ENCODE measurements around the gene ZBTB9.
"Not testable (repeated sequence)": the region's sequence is repeated elsewhere in the genome, so short reads cannot be mapped to it uniquely, and the experiment has no call there.

The ZBTB9 gene

DNA sequence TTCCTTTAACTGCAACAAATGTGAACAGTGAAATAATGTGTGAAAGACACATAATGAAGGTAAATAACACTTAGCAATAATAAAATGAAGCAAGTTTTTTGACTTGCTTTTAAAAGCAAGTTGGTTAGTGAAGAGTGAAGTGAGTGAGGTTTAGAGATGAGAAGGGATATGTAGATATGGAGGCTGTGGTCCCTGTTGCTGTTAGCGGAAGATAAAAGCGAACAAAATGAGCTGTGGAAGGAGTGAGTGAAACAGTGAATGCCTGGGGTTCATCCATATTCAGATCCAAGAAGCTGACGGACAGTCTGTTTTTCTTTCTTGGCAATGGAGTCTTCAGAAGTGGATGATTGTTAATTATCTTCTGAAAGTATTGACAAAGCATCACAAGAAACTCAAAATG is 23.5 kb downstream of the ZBTB9 start:
- Histone ChIP-seq H3K4me2 (ENCODE audit: insufficient read depth, low read length) (no peak overlapping the region), H3K4me3 (ENCODE audit: low read depth in 1 of 2, low read length in 2 of 2) (no peak overlapping the region)
- TF ChIP-seq, protein P1, sequence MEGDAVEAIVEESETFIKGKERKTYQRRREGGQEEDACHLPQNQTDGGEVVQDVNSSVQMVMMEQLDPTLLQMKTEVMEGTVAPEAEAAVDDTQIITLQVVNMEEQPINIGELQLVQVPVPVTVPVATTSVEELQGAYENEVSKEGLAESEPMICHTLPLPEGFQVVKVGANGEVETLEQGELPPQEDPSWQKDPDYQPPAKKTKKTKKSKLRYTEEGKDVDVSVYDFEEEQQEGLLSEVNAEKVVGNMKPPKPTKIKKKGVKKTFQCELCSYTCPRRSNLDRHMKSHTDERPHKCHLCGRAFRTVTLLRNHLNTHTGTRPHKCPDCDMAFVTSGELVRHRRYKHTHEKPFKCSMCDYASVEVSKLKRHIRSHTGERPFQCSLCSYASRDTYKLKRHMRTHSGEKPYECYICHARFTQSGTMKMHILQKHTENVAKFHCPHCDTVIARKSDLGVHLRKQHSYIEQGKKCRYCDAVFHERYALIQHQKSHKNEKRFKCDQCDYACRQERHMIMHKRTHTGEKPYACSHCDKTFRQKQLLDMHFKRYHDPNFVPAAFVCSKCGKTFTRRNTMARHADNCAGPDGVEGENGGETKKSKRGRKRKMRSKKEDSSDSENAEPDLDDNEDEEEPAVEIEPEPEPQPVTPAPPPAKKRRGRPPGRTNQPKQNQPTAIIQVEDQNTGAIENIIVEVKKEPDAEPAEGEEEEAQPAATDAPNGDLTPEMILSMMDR (IDR thresholded peaks at IDR 0.05; ENCODE audit: borderline replicate concordance, extremely low read depth, low read length, poor library complexity, severe bottlenecking) = no peak
- TF ChIP-seq EZH2 (IDR thresholded peaks at IDR 0.05; ENCODE audit: borderline replicate concordance, low read depth, low read length, severe bottlenecking) = no peak

DNA sequence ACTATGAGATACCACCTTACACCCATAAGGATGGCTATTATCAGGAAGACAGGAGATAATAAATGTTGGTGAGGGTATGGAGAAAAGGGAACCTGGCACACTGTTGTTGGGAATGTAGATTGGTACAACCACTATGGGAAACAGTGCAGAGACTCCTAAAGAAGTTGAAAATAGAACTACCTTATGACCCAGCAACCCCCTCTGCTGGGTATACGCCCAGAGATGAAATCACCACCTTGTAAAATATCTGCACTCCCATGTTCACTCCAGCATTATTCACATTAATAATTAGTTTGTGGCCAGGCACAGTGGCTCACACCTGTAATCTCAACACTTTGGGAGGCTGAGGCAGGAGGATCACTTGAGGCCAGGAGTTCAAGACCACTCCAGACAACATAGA is 26.8 kb downstream of the ZBTB9 start:
- H3K27ac ChIP-seq (ENCODE audit: low read length) = no peak overlapping the region
- H3K9me3 ChIP-seq (ENCODE audit: insufficient read depth, low read length, severe bottlenecking) = no peaks in the 10 kb centered on the region
- H3K9ac ChIP-seq (ENCODE audit: low read depth, low read length) = no peak overlapping the region
- H3K27me3 ChIP-seq (ENCODE audit: insufficient read depth, low read length, poor library complexity) = no peaks in the 10 kb centered on the region
- no peaks in the 10 kb centered on the region for H3K36me3 ChIP-seq (ENCODE audit: insufficient read depth, low read length)
- H3K4me3 ChIP-seq (ENCODE audit: low read depth in 1 of 2, low read length in 2 of 2) = no peak overlapping the region
- H4K20me1 ChIP-seq (ENCODE audit: insufficient read depth, low read length) = no peaks in the 10 kb centered on the region
- TF ChIP-seq, protein P1 (IDR thresholded peaks at IDR 0.05; ENCODE audit: borderline replicate concordance, extremely low read depth, low read length, poor library complexity, severe bottlenecking) = no peak
- no peak for TF ChIP-seq EZH2 (IDR thresholded peaks at IDR 0.05; ENCODE audit: borderline replicate concordance, low read depth, low read length, severe bottlenecking)
- no peak overlapping the region for H3K4me2 ChIP-seq (ENCODE audit: insufficient read depth, low read length)
- no peaks in the 10 kb centered on the region for H3K79me2 ChIP-seq (ENCODE audit: insufficient read depth, low read length)
- no peaks in the 10 kb centered on the region for H3K4me1 ChIP-seq (ENCODE audit: insufficient read depth, low read length)
- no peak for ATAC-seq (ENCODE audit: insufficient read depth, low read depth)
- DNase-seq = no peak
- H2AFZ ChIP-seq (ENCODE audit: low read depth, low read length) = no peak overlapping the region

More for the DNA sequence above, 23.5 kb downstream of the ZBTB9 start:
- no peak overlapping the region for H3K27ac ChIP-seq (ENCODE audit: low read length)
- ATAC-seq (ENCODE audit: insufficient read depth, low read depth) (no peak), DNase-seq (no peak)
- no peaks in the 10 kb centered on the region for H3K9me3 ChIP-seq (ENCODE audit: insufficient read depth, low read length, severe bottlenecking)
- no peak overlapping the region for H2AFZ ChIP-seq (ENCODE audit: low read depth, low read length)
- H3K9ac ChIP-seq (ENCODE audit: low read depth, low read length) = no peak overlapping the region
- no peaks in the 10 kb centered on the region for H3K27me3 ChIP-seq (ENCODE audit: insufficient read depth, low read length, poor library complexity)
- no peaks in the 10 kb centered on the region for H3K36me3 ChIP-seq (ENCODE audit: insufficient read depth, low read length)
- no peaks in the 10 kb centered on the region for H3K79me2 ChIP-seq (ENCODE audit: insufficient read depth, low read length)
- H4K20me1 ChIP-seq (ENCODE audit: insufficient read depth, low read length) = no peaks in the 10 kb centered on the region
- no peaks in the 10 kb centered on the region for H3K4me1 ChIP-seq (ENCODE audit: insufficient read depth, low read length)

DNA sequence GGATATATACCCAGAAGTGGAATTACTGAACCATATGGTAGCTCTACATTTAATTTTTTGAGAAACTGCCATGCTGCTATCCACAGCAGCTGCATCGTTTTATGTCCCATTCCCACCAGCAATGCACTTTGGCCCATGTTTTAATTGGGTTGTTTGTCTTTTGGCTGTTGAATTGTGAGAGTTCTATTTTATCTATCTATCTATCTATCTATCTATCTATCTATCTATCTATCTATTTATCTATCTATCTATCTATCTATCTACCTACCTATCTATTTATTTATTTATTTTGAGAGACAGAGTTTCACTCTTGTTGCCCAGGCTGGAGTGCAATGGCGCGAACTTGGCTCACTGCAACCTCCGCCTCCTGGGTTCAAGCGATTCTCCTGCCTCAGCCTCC is 28.2 kb downstream of the ZBTB9 start:
- H3K9me3 ChIP-seq (ENCODE audit: insufficient read depth, low read length, severe bottlenecking); H2AFZ ChIP-seq (ENCODE audit: low read depth, low read length); H3K4me3 ChIP-seq (ENCODE audit: low read depth in 1 of 2, low read length in 2 of 2); ATAC-seq (ENCODE audit: insufficient read depth, low read depth); H3K4me1 ChIP-seq (ENCODE audit: insufficient read depth, low read length); H3K27ac ChIP-seq (ENCODE audit: low read length); DNase-seq; H3K27me3 ChIP-seq (ENCODE audit: insufficient read depth, low read length, poor library complexity); H3K36me3 ChIP-seq (ENCODE audit: insufficient read depth, low read length); H3K4me2 ChIP-seq (ENCODE audit: insufficient read depth, low read length); H3K79me2 ChIP-seq (ENCODE audit: insufficient read depth, low read length); H3K9ac ChIP-seq (ENCODE audit: low read depth, low read length); H4K20me1 ChIP-seq (ENCODE audit: insufficient read depth, low read length): not testable (repeated sequence)

DNA sequence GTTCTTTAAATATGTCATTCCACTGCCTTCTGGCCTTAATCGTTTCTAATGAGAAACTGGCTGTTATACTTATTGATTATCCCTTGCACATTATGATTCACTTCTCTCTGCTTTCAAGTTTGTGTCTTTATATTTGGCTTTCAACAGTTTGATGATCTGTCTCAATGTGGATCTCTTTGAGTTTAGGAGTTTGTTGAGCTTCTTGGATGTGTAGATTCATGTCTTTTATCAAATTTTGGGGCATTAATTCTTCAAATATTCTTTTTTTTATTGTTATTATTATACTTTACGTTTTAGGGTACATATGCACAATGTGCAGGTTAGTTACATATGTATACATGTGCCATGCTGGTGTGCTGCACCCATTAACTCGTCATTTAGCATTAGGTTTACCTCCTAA is 29.3 kb downstream of the ZBTB9 start:
- H3K36me3 ChIP-seq (ENCODE audit: insufficient read depth, low read length) = no peaks in the 10 kb centered on the region
- TF ChIP-seq EZH2 (IDR thresholded peaks at IDR 0.05; ENCODE audit: borderline replicate concordance, low read depth, low read length, severe bottlenecking) = no peak
- TF ChIP-seq, protein P1 (IDR thresholded peaks at IDR 0.05; ENCODE audit: borderline replicate concordance, extremely low read depth, low read length, poor library complexity, severe bottlenecking) = no peak
- H3K9me3 ChIP-seq (ENCODE audit: insufficient read depth, low read length, severe bottlenecking) = no peaks in the 10 kb centered on the region
- no peak overlapping the region for H3K27ac ChIP-seq (ENCODE audit: low read length)
- H3K79me2 ChIP-seq (ENCODE audit: insufficient read depth, low read length) = no peaks in the 10 kb centered on the region
- no peaks in the 10 kb centered on the region for H3K4me1 ChIP-seq (ENCODE audit: insufficient read depth, low read length)
- H3K9ac ChIP-seq (ENCODE audit: low read depth, low read length) = no peak overlapping the region
- H4K20me1 ChIP-seq (ENCODE audit: insufficient read depth, low read length) = no peaks in the 10 kb centered on the region
- H3K4me3 ChIP-seq (ENCODE audit: low read depth in 1 of 2, low read length in 2 of 2) = no peak overlapping the region
- H3K27me3 ChIP-seq (ENCODE audit: insufficient read depth, low read length, poor library complexity) = no peaks in the 10 kb centered on the region
- no peak overlapping the region for H3K4me2 ChIP-seq (ENCODE audit: insufficient read depth, low read length)
- no peak for ATAC-seq (ENCODE audit: insufficient read depth, low read depth)
- no peak overlapping the region for H2AFZ ChIP-seq (ENCODE audit: low read depth, low read length)
- DNase-seq = no peak

DNA sequence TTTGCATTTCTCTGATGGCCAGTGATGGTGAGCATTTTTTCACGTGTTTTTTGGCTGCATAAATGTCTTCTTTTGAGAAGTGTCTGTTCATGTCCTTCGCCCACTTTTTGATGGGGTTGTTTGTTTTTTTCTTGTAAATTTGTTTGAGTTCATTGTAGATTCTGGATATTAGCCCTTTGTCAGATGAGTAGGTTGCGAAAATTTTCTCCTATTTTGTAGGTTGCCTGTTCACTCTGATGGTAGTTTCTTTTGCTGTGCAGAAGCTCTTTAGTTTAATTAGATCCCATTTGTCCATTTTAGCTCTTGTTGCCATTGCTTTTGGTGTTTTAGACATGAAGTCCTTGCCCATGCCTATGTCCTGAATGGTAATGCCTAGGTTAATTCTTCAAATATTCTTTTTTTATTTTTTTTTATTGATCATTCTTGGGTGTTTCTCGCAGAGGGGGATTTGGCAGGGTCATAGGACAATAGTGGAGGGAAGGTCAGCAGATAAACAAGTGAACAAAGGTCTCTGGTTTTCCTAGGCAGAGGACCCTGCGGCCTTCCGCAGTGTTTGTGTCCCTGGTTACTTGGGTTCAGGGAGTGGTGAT is 30.4 kb downstream of the ZBTB9 start:
- not testable (repeated sequence) for H3K4me3 ChIP-seq (ENCODE audit: low read depth in 1 of 2, low read length in 2 of 2); H3K4me2 ChIP-seq (ENCODE audit: insufficient read depth, low read length); H3K27ac ChIP-seq (ENCODE audit: low read length); H3K36me3 ChIP-seq (ENCODE audit: insufficient read depth, low read length); H4K20me1 ChIP-seq (ENCODE audit: insufficient read depth, low read length); H3K27me3 ChIP-seq (ENCODE audit: insufficient read depth, low read length, poor library complexity); DNase-seq; H3K4me1 ChIP-seq (ENCODE audit: insufficient read depth, low read length); ATAC-seq (ENCODE audit: insufficient read depth, low read depth); H3K9ac ChIP-seq (ENCODE audit: low read depth, low read length); H3K79me2 ChIP-seq (ENCODE audit: insufficient read depth, low read length); H3K9me3 ChIP-seq (ENCODE audit: insufficient read depth, low read length, severe bottlenecking); H2AFZ ChIP-seq (ENCODE audit: low read depth, low read length)

DNA sequence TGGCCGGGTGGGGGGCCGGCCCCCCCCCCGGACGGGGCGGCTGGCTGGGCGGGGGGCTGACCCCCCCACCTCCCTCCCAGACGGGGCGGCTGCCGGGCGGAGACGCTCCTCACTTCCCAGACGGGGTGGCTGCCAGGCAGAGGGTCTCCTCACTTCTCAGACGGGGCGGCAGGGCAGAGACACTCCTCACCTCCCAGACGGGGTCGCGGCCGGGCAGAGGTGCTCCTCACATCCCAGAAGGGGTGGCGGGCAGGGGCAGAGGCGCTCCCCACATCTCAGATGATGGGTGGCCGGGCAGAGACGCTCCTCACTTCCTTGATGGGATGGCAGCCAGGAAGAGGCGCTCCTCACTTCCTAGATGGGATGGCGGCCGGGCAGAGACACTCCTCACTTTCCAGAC is 31.3 kb downstream of the ZBTB9 start:
- not testable (repeated sequence) for H4K20me1 ChIP-seq (ENCODE audit: insufficient read depth, low read length); H3K36me3 ChIP-seq (ENCODE audit: insufficient read depth, low read length); H3K4me3 ChIP-seq (ENCODE audit: low read depth in 1 of 2, low read length in 2 of 2); H3K27me3 ChIP-seq (ENCODE audit: insufficient read depth, low read length, poor library complexity); H3K27ac ChIP-seq (ENCODE audit: low read length); H3K9me3 ChIP-seq (ENCODE audit: insufficient read depth, low read length, severe bottlenecking); DNase-seq; H3K4me2 ChIP-seq (ENCODE audit: insufficient read depth, low read length); H3K79me2 ChIP-seq (ENCODE audit: insufficient read depth, low read length); H3K9ac ChIP-seq (ENCODE audit: low read depth, low read length); H2AFZ ChIP-seq (ENCODE audit: low read depth, low read length); H3K4me1 ChIP-seq (ENCODE audit: insufficient read depth, low read length); ATAC-seq (ENCODE audit: insufficient read depth, low read depth)

All from DND-41 (cell line).